Ishikawa (cell line): Measurements from ENCODE around the gene TRPV4.

Experiments used
- CEBPB ChIP-seq: IDR thresholded peaks from 2 replicates; pipeline ENCODE4 v1.6.1; 2012
- CREB1 ChIP-seq: IDR thresholded peaks from 2 replicates; pipeline ENCODE4 v1.6.1; 2012; ENCODE audit warnings: low read depth
- EGR1 ChIP-seq: IDR thresholded peaks from 2 replicates; pipeline ENCODE4 v1.6.1; 2012
- EP300 ChIP-seq: IDR thresholded peaks from 2 replicates; pipeline ENCODE4 v1.6.1; 2012; ENCODE audit warnings: borderline replicate concordance
- FOXM1 ChIP-seq: IDR thresholded peaks from 2 replicates; pipeline ENCODE4 v1.6.1; 2012; ENCODE audit warnings: low read depth, borderline replicate concordance
- MAX ChIP-seq: IDR thresholded peaks from 2 replicates; pipeline ENCODE4 v1.6.1; 2012
- NFIC ChIP-seq: IDR thresholded peaks from 2 replicates; pipeline ENCODE4 v1.6.1; 2012
- RAD21 ChIP-seq: IDR thresholded peaks from 2 replicates; pipeline ENCODE4 v1.6.1; 2012; ENCODE audit warnings: low read depth
- REST ChIP-seq: IDR thresholded peaks from 2 replicates; pipeline ENCODE4 v1.6.1; 2012; ENCODE audit warnings: low read depth, mild to moderate bottlenecking
- TAF1 ChIP-seq: IDR thresholded peaks from 2 replicates; pipeline ENCODE4 v1.6.1; 2012; ENCODE audit warnings: low read depth, mild to moderate bottlenecking
- TCF12 ChIP-seq: IDR thresholded peaks from 2 replicates; pipeline ENCODE4 v1.6.1; 2012; ENCODE audit warnings: low read depth
- TEAD4 ChIP-seq: IDR thresholded peaks from 2 replicates; pipeline ENCODE4 v1.6.1; 2012
- USF1 ChIP-seq: IDR thresholded peaks from 2 replicates; pipeline ENCODE4 v1.6.1; 2012
- YY1 ChIP-seq: IDR thresholded peaks from 2 replicates; pipeline ENCODE4 v1.6.1; 2012; ENCODE audit warnings: low read depth
- ZBTB7A ChIP-seq: IDR thresholded peaks from 2 replicates; pipeline ENCODE4 v1.6.1; 2012; ENCODE audit warnings: low read depth

The TRPV4 gene

GRCh38 chr12:109792992-109793391 is 40.2 kb downstream of the TRPV4 start:
- TF ChIP-seq REST, result no peak
- no peak for TF ChIP-seq TCF12
- no peak for TF ChIP-seq EGR1
- TF ChIP-seq TAF1, result no peak
- TF ChIP-seq RAD21, result no peak
- TF ChIP-seq YY1, result no peak
- TF ChIP-seq NFIC, result no peak

GRCh38 chr12:109789526-109790048 is 43.6 kb downstream of the TRPV4 start:
- TF ChIP-seq REST (no peak), NFIC (no peak), RAD21 (no peak), YY1 (no peak), ZBTB7A (no peak), USF1 (no peak), MAX (no peak), TCF12 (no peak), CEBPB (no peak), FOXM1 (no peak), EP300 (no peak), TEAD4 (no peak), CREB1 (no peak), EGR1 (no peak), TAF1 (no peak)

GRCh38 chr12:109786799-109787198 is 46.4 kb downstream of the TRPV4 start:
- TF ChIP-seq NFIC (no peak), USF1 (no peak), TEAD4 (no peak), MAX (no peak), REST (no peak), EP300 (no peak), RAD21 (no peak), FOXM1 (no peak), ZBTB7A (no peak), YY1 (no peak), TCF12 (no peak), CEBPB (no peak), EGR1 (no peak), CREB1 (no peak), TAF1 (no peak)

- TF ChIP-seq TAF1 (no peak), RAD21 (no peak), REST (no peak), USF1 (no peak), TCF12 (no peak), CREB1 (no peak)
Observed at GRCh38 chr12:109785854-109786253, 47.3 kb downstream of the TRPV4 start.
